ENCODE data around the gene PPP1R2. TPM values are rescaled to one million over a fixed set of nuclear protein-coding genes. Genes with fewer than 3 reads are reported as not detected.

The PPP1R2 gene
- total RNA-seq, 1 experiment from 2014 or later = 248 TPM

- no peaks in the 10 kb centered on the region for H3K27me3 ChIP-seq (ENCODE audit: low read length)
- H3K79me2 ChIP-seq (ENCODE audit: low read length) = peaks cover 44% of the 10 kb centered on the region
- peak overlapping the region; percentile 87 for H3K9ac ChIP-seq (ENCODE audit: low read length)
- peaks cover 30% of the 10 kb centered on the region; the same call in 1 of the 2 replicates for H4K20me1 ChIP-seq (ENCODE audit: insufficient read depth, low read depth, low read length)
- peaks cover 36% of the 10 kb centered on the region for H3K4me1 ChIP-seq (ENCODE audit: low read length)
- H3K9me2 ChIP-seq (replicated peaks; ENCODE audit: insufficient read depth, low read length) = no peaks in the 10 kb centered on the region
- H3K4me2 ChIP-seq (ENCODE audit: low read depth, low read length, poor library complexity, severe bottlenecking) = peak overlapping the region; percentile 87
- peak overlapping the region; percentile 79 for H3K4me3 ChIP-seq (ENCODE audit: low read length)
- no peak for DNase-seq
- H3K9me3 ChIP-seq (ENCODE audit: low read length) = no peaks in the 10 kb centered on the region
- H3K36me3 ChIP-seq (ENCODE audit: insufficient read depth, low read length) = no peaks in the 10 kb centered on the region
- no peak overlapping the region for H3K27ac ChIP-seq (ENCODE audit: low read length)
- peak overlapping the region; percentile 69; the same call in 1 of the 2 replicates for H2AFZ ChIP-seq (ENCODE audit: low read length)
These were observed 540 bp upstream of the PPP1R2 start for GRCh38 chr3:195543500-195544229.

GRCh38 chr3:195542316-195542697 lies 818 bp downstream of the PPP1R2 start:
- Histone ChIP-seq H3K4me2 (ENCODE audit: low read depth, low read length, poor library complexity, severe bottlenecking) (peak overlapping the region; percentile 87), H4K20me1 (ENCODE audit: insufficient read depth, low read depth, low read length) (peaks cover 34% of the 10 kb centered on the region; the same call in 1 of the 2 replicates), H3K4me3 (ENCODE audit: low read length) (peak overlapping the region; percentile 79), H3K36me3 (ENCODE audit: insufficient read depth, low read length) (no peaks in the 10 kb centered on the region), H3K9ac (ENCODE audit: low read length) (peak overlapping the region; percentile 87), H3K4me1 (ENCODE audit: low read length) (peaks cover 50% of the 10 kb centered on the region), H2AFZ (ENCODE audit: low read length) (peak overlapping the region; percentile 3; the same call in 1 of the 2 replicates), H3K79me2 (ENCODE audit: low read length) (peaks cover 58% of the 10 kb centered on the region), H3K27ac (ENCODE audit: low read length) (peak overlapping the region; percentile 79), H3K27me3 (ENCODE audit: low read length) (no peaks in the 10 kb centered on the region), H3K9me3 (ENCODE audit: low read length) (no peaks in the 10 kb centered on the region), H3K9me2 (replicated peaks; ENCODE audit: insufficient read depth, low read length) (no peaks in the 10 kb centered on the region)
- peak; percentile 82 for DNase-seq

- Histone ChIP-seq H3K4me1 (ENCODE audit: low read length) (peaks cover 58% of the 10 kb centered on the region), H3K9me2 (replicated peaks; ENCODE audit: insufficient read depth, low read length) (no peaks in the 10 kb centered on the region), H3K4me3 (ENCODE audit: low read length) (peak overlapping the region; percentile 79), H3K9me3 (ENCODE audit: low read length) (no peaks in the 10 kb centered on the region), H3K27ac (ENCODE audit: low read length) (peak overlapping the region; percentile 79), H3K9ac (ENCODE audit: low read length) (peak overlapping the region; percentile 87), H3K79me2 (ENCODE audit: low read length) (peaks cover 76% of the 10 kb centered on the region), H4K20me1 (ENCODE audit: insufficient read depth, low read depth, low read length) (peaks cover 38% of the 10 kb centered on the region), H3K36me3 (ENCODE audit: insufficient read depth, low read length) (no peaks in the 10 kb centered on the region), H3K4me2 (ENCODE audit: low read depth, low read length, poor library complexity, severe bottlenecking) (peak overlapping the region; percentile 87), H2AFZ (ENCODE audit: low read length) (no peak overlapping the region), H3K27me3 (ENCODE audit: low read length) (no peaks in the 10 kb centered on the region)
- DNase-seq = peak; percentile 80
These were observed 2.6 kb downstream of the PPP1R2 start for GRCh38 chr3:195540511-195540910.

- Histone ChIP-seq H3K9ac (ENCODE audit: low read length) (peak overlapping the region; percentile 87), H3K36me3 (ENCODE audit: insufficient read depth, low read length) (no peaks in the 10 kb centered on the region), H3K4me3 (ENCODE audit: low read length) (peak overlapping the region; percentile 79), H4K20me1 (ENCODE audit: insufficient read depth, low read depth, low read length) (peaks cover 43% of the 10 kb centered on the region), H3K9me3 (ENCODE audit: low read length) (no peaks in the 10 kb centered on the region), H3K27me3 (ENCODE audit: low read length) (no peaks in the 10 kb centered on the region), H3K4me1 (ENCODE audit: low read length) (peaks cover 62% of the 10 kb centered on the region), H3K79me2 (ENCODE audit: low read length) (peaks cover 81% of the 10 kb centered on the region), H3K4me2 (ENCODE audit: low read depth, low read length, poor library complexity, severe bottlenecking) (peak overlapping the region; percentile 87), H3K9me2 (replicated peaks; ENCODE audit: insufficient read depth, low read length) (no peaks in the 10 kb centered on the region), H2AFZ (ENCODE audit: low read length) (no peak overlapping the region), H3K27ac (ENCODE audit: low read length) (peak overlapping the region; percentile 79)
- DNase-seq = no peak
These were observed 3.1 kb downstream of the PPP1R2 start for GRCh38 chr3:195540027-195540426.

GRCh38 chr3:195539479-195539878 lies 3.6 kb downstream of the PPP1R2 start:
- H3K79me2 ChIP-seq (ENCODE audit: low read length) = peaks cover 86% of the 10 kb centered on the region
- H3K9me2 ChIP-seq (replicated peaks; ENCODE audit: insufficient read depth, low read length) = no peaks in the 10 kb centered on the region
- no peak for DNase-seq
- no peaks in the 10 kb centered on the region for H3K36me3 ChIP-seq (ENCODE audit: insufficient read depth, low read length)
- H4K20me1 ChIP-seq (ENCODE audit: insufficient read depth, low read depth, low read length) = peaks cover 49% of the 10 kb centered on the region
- peak overlapping the region; percentile 87 for H3K4me2 ChIP-seq (ENCODE audit: low read depth, low read length, poor library complexity, severe bottlenecking)
- peak overlapping the region; percentile 79 for H3K4me3 ChIP-seq (ENCODE audit: low read length)
- H2AFZ ChIP-seq (ENCODE audit: low read length) = no peak overlapping the region
- H3K4me1 ChIP-seq (ENCODE audit: low read length) = peaks cover 68% of the 10 kb centered on the region
- peak overlapping the region; percentile 79 for H3K27ac ChIP-seq (ENCODE audit: low read length)
- no peaks in the 10 kb centered on the region for H3K27me3 ChIP-seq (ENCODE audit: low read length)
- H3K9me3 ChIP-seq (ENCODE audit: low read length) = no peaks in the 10 kb centered on the region
- H3K9ac ChIP-seq (ENCODE audit: low read length) = peak overlapping the region; percentile 87

- peak; percentile 82 for DNase-seq
- Histone ChIP-seq H3K9me3 (ENCODE audit: low read length) (no peaks in the 10 kb centered on the region), H2AFZ (ENCODE audit: low read length) (no peak overlapping the region), H3K9ac (ENCODE audit: low read length) (peak overlapping the region; percentile 87), H3K36me3 (ENCODE audit: insufficient read depth, low read length) (no peaks in the 10 kb centered on the region), H4K20me1 (ENCODE audit: insufficient read depth, low read depth, low read length) (peaks cover 61% of the 10 kb centered on the region), H3K4me1 (ENCODE audit: low read length) (peaks cover 77% of the 10 kb centered on the region), H3K9me2 (replicated peaks; ENCODE audit: insufficient read depth, low read length) (no peaks in the 10 kb centered on the region), H3K4me2 (ENCODE audit: low read depth, low read length, poor library complexity, severe bottlenecking) (peak overlapping the region; percentile 87), H3K79me2 (ENCODE audit: low read length) (peaks cover 100% of the 10 kb centered on the region), H3K4me3 (ENCODE audit: low read length) (peak overlapping the region; percentile 79), H3K27ac (ENCODE audit: low read length) (peak overlapping the region; percentile 79), H3K27me3 (ENCODE audit: low read length) (no peaks in the 10 kb centered on the region)
These were observed 5.1 kb downstream of the PPP1R2 start for GRCh38 chr3:195537995-195538394.

GRCh38 chr3:195535293-195535692 lies 7.8 kb downstream of the PPP1R2 start:
- no peak overlapping the region for H3K4me3 ChIP-seq (ENCODE audit: low read length)
- no peak overlapping the region for H3K9ac ChIP-seq (ENCODE audit: low read length)
- H3K27ac ChIP-seq (ENCODE audit: low read length) = no peak overlapping the region
- peaks cover 56% of the 10 kb centered on the region for H4K20me1 ChIP-seq (ENCODE audit: insufficient read depth, low read depth, low read length)
- no peaks in the 10 kb centered on the region for H3K9me3 ChIP-seq (ENCODE audit: low read length)
- no peaks in the 10 kb centered on the region for H3K27me3 ChIP-seq (ENCODE audit: low read length)
- no peaks in the 10 kb centered on the region for H3K9me2 ChIP-seq (replicated peaks; ENCODE audit: insufficient read depth, low read length)
- no peaks in the 10 kb centered on the region; the same call in 1 of the 2 replicates for H3K36me3 ChIP-seq (ENCODE audit: insufficient read depth, low read length)
- no peak for DNase-seq
- H3K4me2 ChIP-seq (ENCODE audit: low read depth, low read length, poor library complexity, severe bottlenecking) = no peak overlapping the region
- peaks cover 68% of the 10 kb centered on the region for H3K4me1 ChIP-seq (ENCODE audit: low read length)
- H3K79me2 ChIP-seq (ENCODE audit: low read length) = peaks cover 99% of the 10 kb centered on the region
- no peak overlapping the region for H2AFZ ChIP-seq (ENCODE audit: low read length)

- Histone ChIP-seq H3K9me2 (replicated peaks; ENCODE audit: insufficient read depth, low read length) (no peaks in the 10 kb centered on the region), H3K4me1 (ENCODE audit: low read length) (peaks cover 43% of the 10 kb centered on the region), H4K20me1 (ENCODE audit: insufficient read depth, low read depth, low read length) (peaks cover 37% of the 10 kb centered on the region), H3K27me3 (ENCODE audit: low read length) (no peaks in the 10 kb centered on the region), H3K79me2 (ENCODE audit: low read length) (peaks cover 95% of the 10 kb centered on the region), H3K4me3 (ENCODE audit: low read length) (no peak overlapping the region), H3K9ac (ENCODE audit: low read length) (no peak overlapping the region), H3K9me3 (ENCODE audit: low read length) (no peaks in the 10 kb centered on the region), H2AFZ (ENCODE audit: low read length) (no peak overlapping the region), H3K27ac (ENCODE audit: low read length) (no peak overlapping the region), H3K4me2 (ENCODE audit: low read depth, low read length, poor library complexity, severe bottlenecking) (no peak overlapping the region), H3K36me3 (ENCODE audit: insufficient read depth, low read length) (peaks cover 7% of the 10 kb centered on the region; the same call in 1 of the 2 replicates)
- DNase-seq = no peak
These were observed 10.3 kb downstream of the PPP1R2 start for GRCh38 chr3:195532834-195533233.

Data from Karpas-422 (cell line).